PFSK-1 (cell line): ENCODE measurements around the gene GPR160.

Experiments used
- FOXP2 ChIP-seq: optimal IDR thresholded peaks from 2 replicates; pipeline ENCODE3; 2011; ENCODE audit warnings: borderline replicate concordance, control low read depth, inconsistent platforms; ENCODE audit not compliant: insufficient read depth; ENCODE audit errors: extremely low read length, extremely low read depth
- POLR2AphosphoS5 ChIP-seq: IDR thresholded peaks from 2 replicates; pipeline ENCODE4 v1.6.1; 2012; ENCODE audit warnings: low read depth, mild to moderate bottlenecking, control low read depth, low read length, moderate library complexity
- SIN3A ChIP-seq: IDR thresholded peaks from 2 replicates; pipeline ENCODE4 v1.6.1; 2012; ENCODE audit warnings: mild to moderate bottlenecking, low read length, moderate library complexity, borderline replicate concordance; ENCODE audit not compliant: insufficient read depth
- TAF1 ChIP-seq: IDR thresholded peaks from 2 replicates; pipeline ENCODE4 v1.6.1; 2012; ENCODE audit warnings: low read length, control low read depth, borderline replicate concordance; ENCODE audit not compliant: insufficient read depth
- TF ChIP-seq, protein P1 (sequence below), 2 experiments: IDR thresholded peaks; 2 replicates each; pipeline versions ENCODE4 v1.6.1 to v1.8.0; 2011 to 2012; ENCODE audit warnings: low read depth in 2 of 2, low read length in 2 of 2, control low read depth in 1 of 2, inconsistent platforms in 1 of 2, mild to moderate bottlenecking in 1 of 2, moderate library complexity in 1 of 2; ENCODE audit not compliant: insufficient read depth in 1 of 2

GPR160 gene

DNA sequence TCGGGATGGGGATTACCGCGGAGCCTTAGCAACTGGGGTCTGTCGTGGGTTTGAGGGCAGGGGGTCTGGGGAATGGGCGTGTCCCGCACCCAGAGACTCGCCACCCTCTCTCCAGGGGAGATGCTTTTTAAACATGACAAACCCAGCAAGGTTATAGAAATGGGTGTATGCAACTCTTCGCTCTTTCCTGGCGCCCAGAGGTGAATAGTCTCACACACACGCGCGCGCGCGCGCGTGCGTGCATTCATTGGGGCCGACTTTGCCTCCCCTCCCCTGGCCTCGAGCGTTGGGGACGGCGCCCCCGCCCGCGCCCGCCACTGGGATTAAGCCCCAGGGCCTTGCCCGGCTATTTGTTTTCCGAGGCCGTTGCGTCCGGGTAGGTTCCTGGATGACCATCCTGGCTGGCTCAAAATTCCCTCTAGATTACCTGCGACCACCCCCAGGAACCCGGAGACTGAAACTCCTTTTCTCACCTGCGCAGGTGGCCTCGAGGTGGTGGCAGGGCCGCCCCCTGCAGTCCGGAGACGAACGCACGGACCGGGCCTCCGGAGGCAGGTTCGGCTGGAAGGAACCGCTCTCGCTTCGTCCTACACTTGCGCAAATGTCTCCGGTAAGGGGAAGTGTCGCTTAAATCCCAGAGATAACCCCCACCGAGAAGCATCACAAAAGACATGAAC, 777 bp downstream of the GPR160 start:
- TF ChIP-seq, protein P1, sequence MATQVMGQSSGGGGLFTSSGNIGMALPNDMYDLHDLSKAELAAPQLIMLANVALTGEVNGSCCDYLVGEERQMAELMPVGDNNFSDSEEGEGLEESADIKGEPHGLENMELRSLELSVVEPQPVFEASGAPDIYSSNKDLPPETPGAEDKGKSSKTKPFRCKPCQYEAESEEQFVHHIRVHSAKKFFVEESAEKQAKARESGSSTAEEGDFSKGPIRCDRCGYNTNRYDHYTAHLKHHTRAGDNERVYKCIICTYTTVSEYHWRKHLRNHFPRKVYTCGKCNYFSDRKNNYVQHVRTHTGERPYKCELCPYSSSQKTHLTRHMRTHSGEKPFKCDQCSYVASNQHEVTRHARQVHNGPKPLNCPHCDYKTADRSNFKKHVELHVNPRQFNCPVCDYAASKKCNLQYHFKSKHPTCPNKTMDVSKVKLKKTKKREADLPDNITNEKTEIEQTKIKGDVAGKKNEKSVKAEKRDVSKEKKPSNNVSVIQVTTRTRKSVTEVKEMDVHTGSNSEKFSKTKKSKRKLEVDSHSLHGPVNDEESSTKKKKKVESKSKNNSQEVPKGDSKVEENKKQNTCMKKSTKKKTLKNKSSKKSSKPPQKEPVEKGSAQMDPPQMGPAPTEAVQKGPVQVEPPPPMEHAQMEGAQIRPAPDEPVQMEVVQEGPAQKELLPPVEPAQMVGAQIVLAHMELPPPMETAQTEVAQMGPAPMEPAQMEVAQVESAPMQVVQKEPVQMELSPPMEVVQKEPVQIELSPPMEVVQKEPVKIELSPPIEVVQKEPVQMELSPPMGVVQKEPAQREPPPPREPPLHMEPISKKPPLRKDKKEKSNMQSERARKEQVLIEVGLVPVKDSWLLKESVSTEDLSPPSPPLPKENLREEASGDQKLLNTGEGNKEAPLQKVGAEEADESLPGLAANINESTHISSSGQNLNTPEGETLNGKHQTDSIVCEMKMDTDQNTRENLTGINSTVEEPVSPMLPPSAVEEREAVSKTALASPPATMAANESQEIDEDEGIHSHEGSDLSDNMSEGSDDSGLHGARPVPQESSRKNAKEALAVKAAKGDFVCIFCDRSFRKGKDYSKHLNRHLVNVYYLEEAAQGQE (IDR thresholded peaks at IDR 0.05; ENCODE audit: insufficient read depth in 1 of 2, low read depth in 2 of 2, low read length in 2 of 2), result no peak
- no peak for TF ChIP-seq POLR2AphosphoS5
- TF ChIP-seq SIN3A, result no peak
- no peak for TF ChIP-seq TAF1
- no peak for TF ChIP-seq FOXP2

DNA sequence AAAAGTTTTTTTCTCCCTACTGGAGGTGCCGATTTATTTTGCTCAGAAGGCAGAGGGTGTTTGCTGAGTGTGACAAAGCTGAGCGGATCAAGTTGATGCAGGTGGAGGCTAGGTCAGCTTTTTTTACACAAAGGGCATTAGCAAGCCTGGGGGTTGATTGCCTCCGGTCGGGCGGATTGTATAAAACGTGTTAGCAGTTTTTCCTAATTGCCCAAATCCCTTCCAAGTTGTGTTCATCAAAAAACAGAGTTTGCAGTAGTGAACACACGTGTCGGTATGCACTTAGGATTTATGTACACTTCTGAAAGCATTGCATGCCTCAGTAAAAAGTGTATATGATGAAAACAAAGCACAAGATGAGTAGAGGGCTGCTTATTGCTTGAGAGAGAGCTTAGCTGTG, 2.6 kb downstream of the GPR160 start:
- TF ChIP-seq TAF1, result no peak
- no peak for TF ChIP-seq POLR2AphosphoS5
- no peak for TF ChIP-seq FOXP2
- TF ChIP-seq SIN3A, result no peak
- TF ChIP-seq, protein P1 (IDR thresholded peaks at IDR 0.05; ENCODE audit: insufficient read depth in 1 of 2, low read depth in 2 of 2, low read length in 2 of 2), result no peak

DNA sequence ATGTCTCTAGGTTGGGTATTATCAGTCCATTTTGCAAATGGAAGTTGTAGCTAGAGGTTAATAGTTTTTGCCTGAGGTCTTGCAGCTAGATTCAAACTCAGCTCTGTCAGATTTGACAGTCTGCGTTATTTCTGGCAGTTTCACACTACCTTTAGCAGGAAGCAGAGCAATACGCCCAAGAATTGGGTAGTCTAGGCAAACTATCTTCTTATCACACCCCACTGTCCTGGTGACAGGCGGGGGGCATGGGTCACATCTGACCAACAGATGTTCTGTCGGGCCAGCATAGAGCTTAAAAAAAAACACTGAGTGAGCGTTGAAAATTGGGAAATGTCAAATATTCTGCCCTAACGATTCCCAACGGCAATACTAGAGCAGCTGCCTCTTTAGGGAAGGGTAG, 5.7 kb downstream of the GPR160 start:
- TF ChIP-seq TAF1 (no peak), POLR2AphosphoS5 (no peak), FOXP2 (no peak), SIN3A (no peak)
- TF ChIP-seq, protein P1 (IDR thresholded peaks at IDR 0.05; ENCODE audit: insufficient read depth in 1 of 2, low read depth in 2 of 2, low read length in 2 of 2), result no peak

DNA sequence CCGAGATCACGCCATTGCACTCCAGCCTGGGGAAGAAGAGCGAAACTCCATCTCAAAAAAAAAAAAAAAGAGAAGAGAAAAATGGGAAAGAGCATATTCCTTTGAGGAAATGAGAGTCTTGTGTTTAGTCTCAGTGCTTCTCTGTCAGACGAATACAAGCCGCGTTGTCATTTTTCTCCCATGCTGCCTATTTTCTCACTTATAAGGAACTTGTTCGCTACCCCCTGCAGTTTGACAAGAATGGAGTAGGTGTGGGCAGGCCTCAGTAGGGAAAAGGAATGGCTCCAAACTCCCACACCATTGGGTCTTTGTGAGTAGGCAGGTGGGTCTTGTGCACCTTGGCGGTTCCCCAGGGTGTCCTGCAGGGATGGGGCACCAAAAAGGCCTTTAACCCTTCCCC, 6.5 kb downstream of the GPR160 start:
- TF ChIP-seq, protein P1 (IDR thresholded peaks at IDR 0.05; ENCODE audit: insufficient read depth in 1 of 2, low read depth in 2 of 2, low read length in 2 of 2), result no peak
- no peak for TF ChIP-seq TAF1
- TF ChIP-seq POLR2AphosphoS5, result no peak
- no peak for TF ChIP-seq FOXP2
- no peak for TF ChIP-seq SIN3A
